SKM-1 (cell line): Measurements from ENCODE around the gene MT1X.
"Not testable (repeated sequence)": the region's sequence is repeated elsewhere in the genome, so short reads cannot be mapped to it uniquely, and the experiment has no call there.

Experiments
- DNase-seq: peaks from one replicate; lab custom pipeline; 2025; ENCODE audit not compliant: unreplicated experiment; lab: John Stamatoyannopoulos, UW

Gene MT1X

GRCh38 chr16:56708525-56709442, 26.5 kb downstream of the MT1X start:
- no peak for DNase-seq

GRCh38 chr16:56709443-56710040, 27.3 kb downstream of the MT1X start:
- no peak for DNase-seq

GRCh38 chr16:56710181-56710737, 28.0 kb downstream of the MT1X start:
- DNase-seq, result no peak

GRCh38 chr16:56711862-56712261, 29.6 kb downstream of the MT1X start:
- DNase-seq, result no peak

- no peak for DNase-seq
Measured at GRCh38 chr16:56713794-56714193, 31.5 kb downstream of the MT1X start.

GRCh38 chr16:56715126-56715525, 32.9 kb downstream of the MT1X start:
- DNase-seq, result no peak

- no peak for DNase-seq
Measured at GRCh38 chr16:56716761-56717160, 34.5 kb downstream of the MT1X start.

- not testable (repeated sequence) for DNase-seq
Measured at GRCh38 chr16:56717532-56717931, 35.3 kb downstream of the MT1X start.

- no peak for DNase-seq
Measured at GRCh38 chr16:56722200-56722842, 40.1 kb downstream of the MT1X start.

GRCh38 chr16:56724191-56724590, 41.9 kb downstream of the MT1X start:
- DNase-seq, result no peak

- DNase-seq, result no peak
Measured at GRCh38 chr16:56726283-56726682, 44.0 kb downstream of the MT1X start.

GRCh38 chr16:56726926-56727325, 44.7 kb downstream of the MT1X start:
- no peak for DNase-seq

GRCh38 chr16:56728027-56728426, 45.8 kb downstream of the MT1X start:
- DNase-seq, result no peak

GRCh38 chr16:56728980-56729734, 46.9 kb downstream of the MT1X start:
- DNase-seq, result no peak

GRCh38 chr16:56729735-56730662, 47.7 kb downstream of the MT1X start, which contains the start of gene NUP93:
NUP93 (plus strand) TSS chr16:56730129; CDS start chr16:56748248, 18,119 bp downstream.
- peak; percentile 86 for DNase-seq

- DNase-seq, result no peak
Measured at GRCh38 chr16:56732366-56732765, 50.1 kb downstream of the MT1X start.

- no peak for DNase-seq
Measured at GRCh38 chr16:56732832-56733231, 50.6 kb downstream of the MT1X start.
